IPS-NIHi11 (cell line): ENCODE measurements around the gene ZNF132.
"Not testable (repeated sequence)": the region's sequence is repeated elsewhere in the genome, so short reads cannot be mapped to it uniquely, and the experiment has no call there.

Experiments used
- DNase-seq: peaks from one replicate; pipeline ENCODE4 v3.0.0; 2012; ENCODE audit warnings: mixed read lengths, low spot score

Gene ZNF132

GRCh38 chr19:58466760-58467589, 27.0 kb upstream of the ZNF132 start, which contains the start of gene ZNF324:
TSS of gene ZNF324 (plus strand) at chr19:58467080. CDS start at chr19:58469186, 2,106 bp downstream.
- peak; percentile 99 for DNase-seq

GRCh38 chr19:58466089-58466759, 26.3 kb upstream of the ZNF132 start:
- no peak for DNase-seq

GRCh38 chr19:58460039-58460438, 20.1 kb upstream of the ZNF132 start:
- no peak for DNase-seq

- DNase-seq, result no peak
Measured at GRCh38 chr19:58456111-58456510, 16.2 kb upstream of the ZNF132 start.

- no peak for DNase-seq
Measured at GRCh38 chr19:58455306-58455705, 15.4 kb upstream of the ZNF132 start.

- no peak for DNase-seq
Measured at GRCh38 chr19:58453743-58454142, 13.8 kb upstream of the ZNF132 start.

- DNase-seq, result peak; percentile 99
Measured at GRCh38 chr19:58451358-58452101, 11.6 kb upstream of the ZNF132 start, which contains the start of gene ZNF324B. TSS of gene ZNF324B (plus strand) at chr19:58451622. CDS start at chr19:58453702, 2,080 bp downstream.

- no peak for DNase-seq
Measured at GRCh38 chr19:58450856-58451357, 11.0 kb upstream of the ZNF132 start.

GRCh38 chr19:58449980-58450379, 10.0 kb upstream of the ZNF132 start:
- not testable (repeated sequence) for DNase-seq

- not testable (repeated sequence) for DNase-seq
Measured at GRCh38 chr19:58448860-58449259, 8.9 kb upstream of the ZNF132 start.

GRCh38 chr19:58442986-58443385, 3.0 kb upstream of the ZNF132 start:
- DNase-seq, result not testable (repeated sequence)

GRCh38 chr19:58440556-58440955, 603 bp upstream of the ZNF132 start:
- DNase-seq, result no peak

GRCh38 chr19:58434217-58434616, 5.7 kb downstream of the ZNF132 start:
- DNase-seq, result no peak

GRCh38 chr19:58429745-58430144, 10.2 kb downstream of the ZNF132 start:
- DNase-seq, result no peak

GRCh38 chr19:58428617-58429016, 11.3 kb downstream of the ZNF132 start:
- DNase-seq, result no peak

GRCh38 chr19:58417071-58417470, 22.9 kb downstream of the ZNF132 start:
- no peak for DNase-seq

- DNase-seq, result no peak
Measured at GRCh38 chr19:58416604-58417003, 23.3 kb downstream of the ZNF132 start.

GRCh38 chr19:58409010-58409790, 30.8 kb downstream of the ZNF132 start:
- peak; percentile 30 for DNase-seq

GRCh38 chr19:58408152-58409009, 31.6 kb downstream of the ZNF132 start, which contains the start of gene ZNF584:
TSS of gene ZNF584 (plus strand) at chr19:58408649. CDS start at chr19:58409148, 499 bp downstream.
- peak; percentile 98 for DNase-seq

- DNase-seq, result no peak
Measured at GRCh38 chr19:58407658-58408151, 32.2 kb downstream of the ZNF132 start.
